Measurements from ENCODE around the gene CDK5.
A peak's percentile ranks its signal among the peaks of the same experiment; 100 is the strongest.
"Not testable (repeated sequence)": the region's sequence is repeated elsewhere in the genome, so short reads cannot be mapped to it uniquely, and the experiment has no call there.

Gene CDK5

DNA sequence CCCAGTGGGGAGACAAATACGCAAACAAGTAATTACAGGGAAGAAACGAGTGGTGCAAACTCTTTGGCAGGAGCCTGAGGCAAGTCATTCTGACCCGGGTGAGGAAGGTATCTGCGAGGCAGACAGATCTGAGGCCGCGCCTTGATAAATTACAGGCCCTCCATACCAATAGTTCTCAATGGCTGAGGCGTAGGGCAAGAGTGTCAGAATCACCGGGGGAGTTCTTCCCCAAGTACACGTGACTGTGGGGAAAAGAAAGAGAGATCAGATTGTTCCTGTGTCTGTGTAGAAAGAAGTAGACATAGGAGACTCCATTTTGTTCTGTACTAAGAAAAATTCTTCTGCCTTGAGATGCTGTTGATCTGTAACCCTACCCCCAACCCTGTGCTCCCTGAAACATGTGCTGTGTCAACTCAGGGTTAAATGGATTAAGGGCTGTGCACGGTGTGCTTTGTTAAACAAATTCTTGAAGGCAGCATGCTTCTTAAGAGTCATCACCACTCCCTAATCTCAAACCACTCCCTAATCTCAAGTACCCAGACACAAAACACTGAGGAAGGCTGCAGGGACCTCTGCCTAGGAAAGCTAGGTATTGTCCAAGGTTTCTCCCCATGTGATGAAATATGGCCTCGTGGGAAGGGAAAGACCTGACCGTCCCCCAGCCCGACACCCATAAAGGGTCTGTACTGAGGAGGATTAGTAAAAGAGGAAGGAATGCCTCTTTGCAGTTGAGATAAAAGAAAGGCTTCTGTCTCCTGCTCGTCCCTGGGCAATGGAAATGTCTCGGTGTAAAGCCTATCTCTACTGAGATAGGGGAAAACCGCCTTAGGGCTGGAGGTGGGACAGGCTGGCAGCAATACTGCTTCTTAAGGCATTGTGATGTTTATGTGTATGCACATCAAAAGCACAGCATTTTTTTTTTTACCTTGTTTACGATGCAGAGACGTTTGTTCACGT, 30.6 kb downstream of the CDK5 start:
- not testable (repeated sequence) for H3K9me3 Mint-ChIP-seq, H3K36me3 Mint-ChIP-seq, ATAC-seq
- H3K27me3 Mint-ChIP-seq: peaks cover 10% of the 10 kb centered on the region
- peak overlapping the region; percentile 96 for H3K4me3 Mint-ChIP-seq
- H3K4me1 Mint-ChIP-seq: peaks cover 22% of the 10 kb centered on the region
- peak overlapping the region; percentile 86 for H3K27ac Mint-ChIP-seq

DNA sequence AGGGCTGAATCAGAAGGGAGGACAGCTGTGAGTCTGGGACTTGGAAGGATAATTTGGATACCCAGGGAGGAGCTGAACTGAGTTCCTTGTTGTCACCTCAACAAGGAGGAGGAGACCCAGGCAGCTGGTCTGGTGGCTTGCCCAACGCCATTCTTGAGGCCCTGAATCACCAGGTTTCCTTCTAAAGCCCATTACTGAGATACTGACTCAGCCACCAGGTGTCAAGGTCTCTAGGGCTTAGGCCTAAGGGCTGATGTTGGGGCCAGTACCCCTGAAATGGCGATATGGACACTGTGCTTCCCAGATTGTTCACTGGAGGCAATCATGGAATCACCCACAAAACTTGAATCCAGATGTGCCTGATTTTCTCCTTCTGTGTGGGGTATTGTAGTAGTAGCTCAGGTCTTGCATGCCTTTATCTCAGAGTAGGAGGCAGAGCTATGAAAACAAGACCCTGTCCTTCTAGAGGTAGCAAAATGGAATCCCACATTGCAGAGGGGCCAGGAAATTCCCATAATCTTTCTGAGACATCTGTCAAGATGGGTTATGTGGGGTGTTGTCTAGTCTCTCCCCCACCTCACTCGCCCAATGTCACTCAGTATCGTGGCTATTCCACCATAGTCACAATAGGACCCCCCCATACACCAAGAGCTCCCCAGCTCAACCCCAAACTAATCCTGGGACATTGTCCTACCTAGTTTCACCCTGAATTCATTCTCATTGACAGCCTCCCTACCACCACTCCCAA, 31.6 kb downstream of the CDK5 start:
- peaks cover 22% of the 10 kb centered on the region for H3K4me1 Mint-ChIP-seq
- no peak overlapping the region for H3K27ac Mint-ChIP-seq

DNA sequence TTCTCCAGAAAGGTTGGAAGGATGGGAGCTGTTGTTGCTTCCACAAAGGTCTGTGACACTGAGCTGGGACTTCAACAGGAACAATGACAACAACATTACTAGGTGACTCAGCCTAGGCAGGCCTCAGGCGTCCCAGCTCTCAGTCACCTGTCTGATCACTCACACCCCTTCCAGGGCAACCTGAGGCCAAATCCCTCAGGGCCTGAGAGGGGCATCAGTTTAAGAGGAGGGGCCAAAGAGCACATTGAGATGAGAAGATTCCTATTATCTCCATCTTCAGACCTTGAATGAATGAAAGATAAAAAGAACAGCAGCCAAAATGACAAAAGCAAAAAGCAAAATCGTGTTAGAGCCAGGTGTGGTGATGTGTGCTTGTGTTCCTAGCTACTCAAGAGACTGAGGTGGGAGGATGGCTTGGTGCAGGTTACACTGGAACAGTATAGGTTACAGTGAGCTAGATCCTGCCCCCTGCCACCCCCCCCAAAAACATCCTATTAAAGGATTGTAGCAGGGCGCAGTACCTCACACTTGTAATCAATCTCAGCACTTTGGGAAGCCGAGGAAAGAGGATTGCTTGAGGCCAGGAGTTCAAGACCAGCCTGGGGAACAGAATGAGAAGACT, 33.2 kb downstream of the CDK5 start, which contains the start of gene ATG9B:
ATG9B (minus strand) TSS at position 60 of the 622 bp plus-strand sequence. CDS start 71 bp downstream, outside the sequence.
- Mint-ChIP-seq H3K27me3 (peaks cover 33% of the 10 kb centered on the region), H3K9me3 (no peaks in the 10 kb centered on the region), H3K4me1 (peaks cover 20% of the 10 kb centered on the region), H3K36me3 (peaks cover 5% of the 10 kb centered on the region), H3K27ac (no peak within 1 kb of the TSS), H3K4me3 (no peak within 1 kb of the TSS)
- ATAC-seq: no peak

More for the DNA sequence above, 31.6 kb downstream of the CDK5 start:
- H3K36me3 Mint-ChIP-seq: peaks cover 5% of the 10 kb centered on the region
- H3K4me3 Mint-ChIP-seq: no peak overlapping the region
- no peak for ATAC-seq
- no peaks in the 10 kb centered on the region for H3K9me3 Mint-ChIP-seq
- H3K27me3 Mint-ChIP-seq: peaks cover 18% of the 10 kb centered on the region

DNA sequence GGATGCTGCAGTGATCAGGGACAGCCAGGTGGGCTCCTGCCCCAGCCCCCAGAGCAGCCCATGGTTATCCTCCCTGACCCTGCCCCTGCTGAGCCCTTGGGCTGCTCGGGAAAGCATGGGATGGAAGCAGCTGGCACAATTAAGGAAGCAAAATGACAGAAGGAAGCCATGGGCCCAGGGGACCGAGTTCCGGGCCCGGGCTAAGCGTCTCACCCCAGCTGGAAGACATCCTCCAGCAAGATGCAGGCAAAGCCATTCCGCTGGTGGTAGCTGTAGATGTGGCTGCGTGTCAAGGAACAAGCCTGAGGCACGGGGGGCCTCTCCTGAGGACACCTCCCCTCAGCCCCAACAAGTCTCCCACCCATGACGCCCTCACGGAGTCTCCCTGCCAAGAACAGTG, 34.5 kb downstream of the CDK5 start:
- H3K4me1 Mint-ChIP-seq: peaks cover 22% of the 10 kb centered on the region
- H3K4me3 Mint-ChIP-seq: no peak overlapping the region
- no peak for ATAC-seq
- H3K36me3 Mint-ChIP-seq: no peaks in the 10 kb centered on the region
- H3K9me3 Mint-ChIP-seq: no peaks in the 10 kb centered on the region
- no peak overlapping the region for H3K27ac Mint-ChIP-seq
- H3K27me3 Mint-ChIP-seq: peaks cover 46% of the 10 kb centered on the region

DNA sequence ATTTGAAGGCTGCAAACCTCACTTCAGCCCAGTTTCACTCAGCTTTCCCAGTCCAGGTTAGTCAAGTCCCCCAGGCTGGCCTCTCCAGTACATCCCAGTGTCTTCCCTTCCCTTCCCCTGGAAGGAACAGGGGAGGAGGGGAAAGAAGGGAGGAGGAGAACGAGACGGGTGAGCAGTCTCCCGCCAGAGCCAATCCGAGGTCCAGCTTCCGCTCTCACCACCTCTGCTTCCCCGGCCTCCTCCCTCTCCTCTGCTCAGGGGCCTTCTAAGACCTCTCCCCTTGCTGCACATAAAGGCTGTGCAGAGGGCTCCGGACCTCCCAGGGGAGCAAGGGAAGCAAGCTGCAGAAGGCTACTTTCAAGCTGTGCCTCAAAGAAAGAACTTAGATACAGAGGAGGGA, 37.5 kb downstream of the CDK5 start:
- H3K27me3 Mint-ChIP-seq: peaks cover 47% of the 10 kb centered on the region
- ATAC-seq: no peak
- no peaks in the 10 kb centered on the region for H3K9me3 Mint-ChIP-seq
- H3K36me3 Mint-ChIP-seq: no peaks in the 10 kb centered on the region
- H3K4me3 Mint-ChIP-seq: no peak overlapping the region
- H3K27ac Mint-ChIP-seq: no peak overlapping the region
- H3K4me1 Mint-ChIP-seq: peaks cover 30% of the 10 kb centered on the region

DNA sequence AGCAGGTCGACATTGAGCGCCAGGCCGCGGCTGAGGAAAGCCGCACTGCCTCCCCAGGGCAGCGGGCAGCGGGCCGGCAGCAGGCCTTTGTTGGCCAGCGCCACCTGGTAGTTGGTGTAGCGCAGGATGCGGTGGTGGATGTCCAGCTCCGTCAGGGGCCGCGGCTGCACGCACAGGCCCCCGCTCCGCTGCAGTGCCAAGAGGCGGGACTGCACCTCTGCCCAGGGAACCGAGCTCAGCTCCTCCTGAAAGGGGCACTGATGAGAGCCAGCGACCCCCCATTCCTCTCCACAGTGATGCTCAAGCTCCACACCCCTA, 38.6 kb downstream of the CDK5 start:
- H3K9me3 Mint-ChIP-seq: no peaks in the 10 kb centered on the region
- no peaks in the 10 kb centered on the region for H3K36me3 Mint-ChIP-seq
- peak overlapping the region; percentile 24 for H3K4me3 Mint-ChIP-seq
- no peak for ATAC-seq
- peak overlapping the region; percentile 36 for H3K27ac Mint-ChIP-seq
- H3K4me1 Mint-ChIP-seq: peaks cover 39% of the 10 kb centered on the region
- H3K27me3 Mint-ChIP-seq: peaks cover 47% of the 10 kb centered on the region

DNA sequence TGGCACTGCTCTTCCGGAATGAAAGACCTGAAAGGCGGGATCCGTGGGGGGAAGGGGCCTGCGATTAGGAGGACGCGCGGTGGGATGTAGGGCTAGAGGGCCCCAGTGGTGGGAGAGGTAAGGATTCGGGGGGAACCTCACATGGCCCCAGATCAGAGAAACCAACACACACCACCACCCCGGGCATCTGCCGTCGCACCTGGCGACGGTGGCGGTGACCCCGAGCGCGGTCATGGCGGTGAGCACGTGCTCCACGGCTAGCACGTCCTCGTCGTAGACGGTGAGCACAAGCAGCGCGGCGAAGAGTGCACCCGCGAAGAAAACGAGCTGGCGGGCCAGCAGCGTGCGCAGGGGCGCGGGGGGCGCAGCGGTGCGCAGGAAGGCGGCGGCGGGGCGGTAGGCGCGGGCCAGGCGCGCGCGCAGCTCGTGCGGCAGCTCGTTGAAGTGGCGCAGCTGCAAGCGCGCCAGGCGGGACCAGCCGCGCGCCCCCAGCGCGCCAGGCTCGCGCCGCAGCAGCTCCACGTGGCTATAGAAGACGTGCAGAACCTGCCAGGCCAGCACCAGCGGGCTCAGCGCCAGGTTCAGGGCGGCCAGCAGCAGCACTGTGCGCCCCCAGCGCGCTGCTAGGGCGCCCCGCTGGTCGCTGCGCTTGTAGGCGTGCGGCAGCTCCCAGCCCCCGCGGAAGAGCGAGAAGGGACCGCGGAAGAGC, 39.1 kb downstream of the CDK5 start:
- Mint-ChIP-seq H3K36me3 (no peaks in the 10 kb centered on the region), H3K27ac (peak overlapping the region; percentile 36), H3K9me3 (no peaks in the 10 kb centered on the region), H3K4me3 (peak overlapping the region; percentile 75), H3K4me1 (peaks cover 42% of the 10 kb centered on the region), H3K27me3 (peaks cover 47% of the 10 kb centered on the region)
- peak; percentile 10 for ATAC-seq

DNA sequence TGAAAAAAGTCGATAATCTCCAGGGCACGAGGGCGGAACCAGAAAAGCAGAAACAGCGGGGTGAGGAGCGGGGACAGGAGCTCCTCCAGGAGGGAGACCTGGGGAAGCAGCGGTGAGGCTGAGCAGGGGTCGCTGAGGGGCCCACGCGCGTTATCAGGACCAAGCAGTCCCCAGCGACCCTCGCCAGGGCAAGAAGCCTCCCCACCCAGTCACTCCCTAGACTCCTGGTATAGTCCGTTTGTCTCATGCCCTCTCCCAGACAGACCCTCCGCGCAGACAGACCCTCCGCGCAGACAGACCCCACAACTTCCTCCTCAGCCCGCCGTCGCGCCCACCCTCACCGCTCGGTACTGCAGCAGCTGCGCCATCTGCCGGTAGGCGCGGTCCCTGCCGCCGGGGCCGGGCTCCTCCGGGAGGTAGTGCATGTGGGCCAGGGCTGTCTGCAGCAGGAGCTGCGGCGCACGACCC, 39.7 kb downstream of the CDK5 start:
- Mint-ChIP-seq H3K9me3 (no peaks in the 10 kb centered on the region), H3K4me3 (peak overlapping the region; percentile 75), H3K36me3 (no peaks in the 10 kb centered on the region), H3K27ac (peak overlapping the region; percentile 36), H3K27me3 (peaks cover 42% of the 10 kb centered on the region), H3K4me1 (peaks cover 42% of the 10 kb centered on the region)
- peak; percentile 74 for ATAC-seq

DNA sequence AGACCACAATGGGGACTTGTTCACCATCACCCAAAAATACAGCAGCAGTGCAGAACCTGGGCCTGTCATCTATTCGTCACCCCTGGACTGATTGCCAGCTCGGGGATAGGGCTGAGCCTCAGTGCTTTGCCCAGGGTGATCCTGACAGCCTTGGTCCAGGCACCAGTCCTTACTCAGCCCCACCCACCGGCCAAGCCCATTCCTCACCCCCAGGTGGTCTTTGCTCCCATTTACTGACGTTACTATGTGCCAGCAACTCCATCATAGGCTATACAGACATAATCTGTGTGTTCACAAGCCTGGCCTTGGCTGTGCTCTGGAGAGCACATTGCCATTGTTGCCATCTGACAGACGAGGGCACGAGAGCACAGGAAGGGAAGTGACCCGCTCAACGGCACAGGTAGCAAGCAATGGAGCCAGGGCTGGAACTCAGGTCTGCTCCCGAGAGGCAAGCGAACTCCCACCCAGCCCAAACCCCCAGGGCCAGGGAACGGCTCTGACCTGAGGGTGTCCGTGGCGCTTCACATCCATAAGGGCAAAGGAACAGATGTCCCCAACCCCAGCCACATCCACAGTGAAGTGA, 40.2 kb downstream of the CDK5 start:
- Mint-ChIP-seq H3K27ac (peak overlapping the region; percentile 36), H3K36me3 (no peaks in the 10 kb centered on the region), H3K9me3 (no peaks in the 10 kb centered on the region), H3K4me3 (peak overlapping the region; percentile 75), H3K4me1 (peaks cover 45% of the 10 kb centered on the region), H3K27me3 (peaks cover 37% of the 10 kb centered on the region)
- ATAC-seq: no peak

DNA sequence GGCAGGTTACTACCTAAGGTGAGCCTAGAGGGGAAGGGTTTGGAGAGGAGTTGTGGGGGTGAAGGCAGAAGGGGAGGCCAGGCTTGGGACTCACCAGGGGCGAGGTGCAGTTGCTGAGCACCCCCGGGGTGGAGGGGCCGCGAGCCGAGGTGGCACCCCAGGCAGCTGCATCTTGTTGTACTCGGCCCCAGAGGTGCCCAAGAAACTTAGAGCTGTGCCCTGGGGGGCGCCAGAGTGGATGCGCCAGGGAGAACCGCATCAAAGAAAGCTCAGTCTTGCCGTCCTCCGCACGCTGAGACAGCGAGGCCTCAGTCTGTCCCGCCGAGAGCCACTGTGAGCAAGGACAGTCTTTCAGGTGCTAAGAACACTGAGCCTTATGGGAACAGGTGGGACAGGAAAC, 40.8 kb downstream of the CDK5 start:
- H3K4me3 Mint-ChIP-seq: no peak overlapping the region

DNA sequence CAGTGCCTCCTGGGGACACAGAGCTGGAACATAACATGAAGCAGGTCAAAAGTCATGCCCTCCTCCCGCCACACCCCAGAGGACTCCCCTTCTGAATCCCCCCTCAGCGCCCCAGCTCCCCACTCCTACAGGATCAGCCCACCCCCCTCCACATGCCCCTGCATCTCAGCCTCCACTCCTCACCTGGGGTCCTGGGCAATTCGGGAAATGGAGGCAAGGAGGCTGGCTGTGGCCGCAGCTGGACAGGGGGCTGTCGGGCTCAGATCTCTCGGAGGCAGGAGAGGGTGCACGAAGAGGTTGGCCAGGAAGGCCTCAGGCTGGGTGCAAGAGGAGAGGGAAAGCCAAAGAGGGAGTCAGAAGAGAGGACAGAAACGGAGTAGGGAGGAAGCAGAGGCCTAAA, 41.2 kb downstream of the CDK5 start:
- Mint-ChIP-seq H3K9me3 (no peaks in the 10 kb centered on the region), H3K27me3 (peaks cover 33% of the 10 kb centered on the region), H3K27ac (peak overlapping the region; percentile 9), H3K36me3 (no peaks in the 10 kb centered on the region), H3K4me1 (peaks cover 50% of the 10 kb centered on the region), H3K4me3 (peak overlapping the region; percentile 24)
- ATAC-seq: no peak

More for the DNA sequence above, 40.8 kb downstream of the CDK5 start:
- no peak for ATAC-seq
- no peaks in the 10 kb centered on the region for H3K9me3 Mint-ChIP-seq
- H3K4me1 Mint-ChIP-seq: peaks cover 50% of the 10 kb centered on the region
- no peaks in the 10 kb centered on the region for H3K36me3 Mint-ChIP-seq
- H3K27ac Mint-ChIP-seq: peak overlapping the region; percentile 9
- H3K27me3 Mint-ChIP-seq: peaks cover 37% of the 10 kb centered on the region

DNA sequence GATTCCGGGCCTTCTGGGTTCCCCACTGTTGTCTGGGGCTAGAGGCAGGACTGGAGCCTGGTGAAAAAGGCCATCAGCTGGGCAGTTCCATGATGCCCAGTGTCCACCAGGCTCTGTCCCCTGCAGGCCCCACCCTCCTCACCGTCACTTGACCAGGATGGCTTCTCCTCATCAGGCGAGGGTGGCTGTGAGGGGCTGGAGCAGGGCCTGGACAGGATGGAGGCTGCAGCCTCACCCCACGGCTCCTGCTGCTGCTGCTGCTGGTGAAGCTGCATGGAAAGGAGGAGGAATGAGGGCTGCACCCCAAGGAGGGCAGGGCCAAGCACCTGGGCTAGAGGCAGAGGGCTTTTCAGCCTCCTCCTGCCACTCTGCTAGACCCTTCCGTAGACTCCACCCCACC, 41.7 kb downstream of the CDK5 start:
- Mint-ChIP-seq H3K9me3 (no peaks in the 10 kb centered on the region), H3K4me3 (no peak overlapping the region), H3K36me3 (no peaks in the 10 kb centered on the region), H3K4me1 (peaks cover 53% of the 10 kb centered on the region), H3K27ac (peak overlapping the region; percentile 9), H3K27me3 (peaks cover 28% of the 10 kb centered on the region)
- no peak for ATAC-seq

DNA sequence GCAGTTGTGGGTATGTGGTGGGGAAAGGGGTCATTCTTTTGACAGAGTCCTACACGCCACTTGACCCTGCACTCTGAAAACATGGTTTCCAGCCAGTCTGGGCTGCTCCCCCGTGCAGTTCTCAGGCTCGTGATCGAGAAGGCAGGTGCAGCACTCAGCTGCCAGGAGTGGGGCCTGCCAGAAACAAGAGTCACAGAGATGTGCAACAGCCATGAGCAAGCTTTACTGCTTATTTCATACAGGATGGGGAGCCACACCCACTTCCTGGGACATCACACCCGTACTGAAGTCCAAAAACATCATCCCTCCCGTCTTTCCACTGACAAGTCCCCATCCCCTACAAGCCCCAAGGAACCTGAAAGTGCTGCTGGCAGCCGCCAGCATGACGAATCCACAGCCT, 42.7 kb downstream of the CDK5 start:
- Mint-ChIP-seq H3K27ac (peak overlapping the region; percentile 9), H3K9me3 (no peaks in the 10 kb centered on the region), H3K36me3 (no peaks in the 10 kb centered on the region), H3K4me1 (peaks cover 58% of the 10 kb centered on the region), H3K4me3 (peak overlapping the region; percentile 8), H3K27me3 (peaks cover 18% of the 10 kb centered on the region)
- no peak for ATAC-seq

DNA sequence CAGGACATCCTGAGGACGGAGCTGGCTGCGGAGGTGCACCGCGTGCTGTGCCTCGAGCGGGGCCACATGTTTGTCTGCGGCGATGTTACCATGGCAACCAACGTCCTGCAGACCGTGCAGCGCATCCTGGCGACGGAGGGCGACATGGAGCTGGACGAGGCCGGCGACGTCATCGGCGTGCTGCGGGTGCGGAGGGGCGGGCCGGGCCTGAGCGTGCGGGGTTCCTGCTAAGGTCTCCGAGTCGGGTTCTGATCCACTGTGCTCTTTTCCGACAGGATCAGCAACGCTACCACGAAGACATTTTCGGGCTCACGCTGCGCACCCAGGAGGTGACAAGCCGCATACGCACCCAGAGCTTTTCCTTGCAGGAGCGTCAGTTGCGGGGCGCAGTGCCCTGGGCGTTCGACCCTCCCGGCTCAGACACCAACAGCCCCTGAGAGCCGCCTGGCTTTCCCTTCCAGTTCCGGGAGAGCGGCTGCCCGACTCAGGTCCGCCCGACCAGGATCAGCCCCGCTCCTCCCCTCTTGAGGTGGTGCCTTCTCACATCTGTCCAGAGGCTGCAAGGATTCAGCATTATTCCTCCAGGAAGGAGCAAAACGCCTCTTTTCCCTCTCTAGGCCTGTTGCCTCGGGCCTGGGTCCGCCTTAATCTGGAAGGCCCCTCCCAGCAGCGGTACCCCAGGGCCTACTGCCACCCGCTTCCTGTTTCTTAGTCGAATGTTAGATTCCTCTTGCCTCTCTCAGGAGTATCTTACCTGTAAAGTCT, 43.8 kb downstream of the CDK5 start:
- peaks cover 7% of the 10 kb centered on the region for H3K27me3 Mint-ChIP-seq
- H3K4me3 Mint-ChIP-seq: peak overlapping the region; percentile 87
- peak; percentile 72 for ATAC-seq
- no peaks in the 10 kb centered on the region for H3K36me3 Mint-ChIP-seq
- H3K4me1 Mint-ChIP-seq: peaks cover 53% of the 10 kb centered on the region
- no peaks in the 10 kb centered on the region for H3K9me3 Mint-ChIP-seq
- peak overlapping the region; percentile 88 for H3K27ac Mint-ChIP-seq

Measured in stimulated activated memory B cell treated with anti-CD40 and anti-IgM and Interleukin-4, amounts not matched to agents 10 μg/mL and 1 μg/mL and 100 μg/mL, for 72 hours (primary cell).